ENCODE data around the gene TTC12.

TTC12 gene, protein sequence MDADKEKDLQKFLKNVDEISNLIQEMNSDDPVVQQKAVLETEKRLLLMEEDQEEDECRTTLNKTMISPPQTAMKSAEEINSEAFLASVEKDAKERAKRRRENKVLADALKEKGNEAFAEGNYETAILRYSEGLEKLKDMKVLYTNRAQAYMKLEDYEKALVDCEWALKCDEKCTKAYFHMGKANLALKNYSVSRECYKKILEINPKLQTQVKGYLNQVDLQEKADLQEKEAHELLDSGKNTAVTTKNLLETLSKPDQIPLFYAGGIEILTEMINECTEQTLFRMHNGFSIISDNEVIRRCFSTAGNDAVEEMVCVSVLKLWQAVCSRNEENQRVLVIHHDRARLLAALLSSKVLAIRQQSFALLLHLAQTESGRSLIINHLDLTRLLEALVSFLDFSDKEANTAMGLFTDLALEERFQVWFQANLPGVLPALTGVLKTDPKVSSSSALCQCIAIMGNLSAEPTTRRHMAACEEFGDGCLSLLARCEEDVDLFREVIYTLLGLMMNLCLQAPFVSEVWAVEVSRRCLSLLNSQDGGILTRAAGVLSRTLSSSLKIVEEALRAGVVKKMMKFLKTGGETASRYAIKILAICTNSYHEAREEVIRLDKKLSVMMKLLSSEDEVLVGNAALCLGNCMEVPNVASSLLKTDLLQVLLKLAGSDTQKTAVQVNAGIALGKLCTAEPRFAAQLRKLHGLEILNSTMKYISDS

DNA sequence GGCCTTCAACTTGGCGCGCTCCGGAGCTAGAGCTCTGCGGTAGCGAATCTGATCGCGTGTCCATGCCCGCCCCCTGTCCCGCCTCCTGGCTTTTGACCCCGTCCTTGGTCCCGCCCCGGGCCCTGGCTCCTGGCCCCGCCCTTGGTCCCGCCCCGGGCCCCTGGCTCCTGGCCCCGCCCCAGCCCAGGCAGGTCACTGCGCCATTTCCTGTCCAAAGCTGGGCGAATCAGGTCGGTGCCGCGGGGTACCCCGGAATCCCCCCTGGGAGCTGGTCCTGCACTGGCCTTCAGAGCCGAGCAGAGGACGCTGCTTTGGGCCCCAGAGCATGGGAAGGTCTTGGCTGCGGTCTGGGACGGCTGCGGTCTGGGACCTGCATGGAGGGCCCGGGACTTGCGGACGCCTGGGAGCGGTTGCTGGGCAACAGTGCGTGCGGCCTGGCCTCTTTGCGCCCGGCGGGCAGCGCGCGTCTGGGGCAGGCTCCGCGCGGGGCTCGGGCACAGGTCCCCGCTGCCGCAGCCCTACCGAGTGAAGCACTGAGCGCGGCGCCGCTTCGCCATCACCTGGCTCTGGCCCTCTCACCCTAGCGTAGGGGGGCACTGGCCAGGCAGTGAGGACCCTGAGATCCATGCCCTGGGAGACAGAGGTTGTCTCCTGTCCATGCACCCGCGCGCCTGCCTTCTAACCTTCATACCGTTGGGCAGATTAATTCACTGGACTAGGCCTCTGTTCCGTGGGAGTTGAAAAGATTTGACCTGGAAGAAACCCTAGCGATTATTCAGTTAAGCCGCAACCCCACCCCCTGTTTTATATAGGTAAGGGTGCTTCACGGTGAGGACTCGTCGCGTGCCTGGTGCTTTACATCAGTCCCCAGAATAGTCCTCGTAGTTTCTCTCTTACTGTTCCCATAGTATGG, at the start of gene TTC12:
TTC12 (plus strand) TSS at position 195 of the 913 bp plus-strand sequence. CDS start 1,675 bp downstream, outside the sequence.
- H3K27ac Mint-ChIP-seq, result peak within 1 kb of the TSS; percentile 77
- peak within 1 kb of the TSS; percentile 88 for H3K4me3 Mint-ChIP-seq
- peaks cover 17% of the 10 kb centered on the region for H3K4me1 Mint-ChIP-seq
- no peaks in the 10 kb centered on the region for H3K9me3 Mint-ChIP-seq
- peaks cover 25% of the 10 kb centered on the region for H3K36me3 Mint-ChIP-seq
- ATAC-seq, result peak; percentile 100
- H3K27me3 Mint-ChIP-seq, result no peaks in the 10 kb centered on the region

DNA sequence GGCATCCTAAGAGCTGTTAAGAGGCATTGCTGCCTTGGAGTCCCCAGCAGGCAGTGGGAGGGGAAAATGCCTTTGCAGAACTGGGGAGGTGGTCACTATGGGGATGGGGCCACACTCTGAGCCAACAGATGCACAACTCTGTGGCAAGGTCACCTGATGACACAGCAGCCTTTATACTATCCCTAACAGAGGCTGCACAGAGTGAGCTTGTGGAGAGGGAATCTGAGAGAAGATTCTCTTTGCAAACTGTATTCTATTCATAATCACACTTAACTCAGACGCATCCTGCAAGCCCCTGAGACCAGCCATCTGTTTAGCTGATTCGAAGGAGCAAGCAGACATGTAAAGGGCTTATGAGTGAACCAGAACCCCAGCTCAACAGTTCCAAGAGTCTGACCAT, 49.0 kb upstream of the TTC12 start:
- no peak overlapping the region for H3K27ac Mint-ChIP-seq
- peaks cover 53% of the 10 kb centered on the region for H3K27me3 Mint-ChIP-seq
- H3K36me3 Mint-ChIP-seq, result no peaks in the 10 kb centered on the region
- no peak overlapping the region for H3K4me3 Mint-ChIP-seq
- no peaks in the 10 kb centered on the region for H3K9me3 Mint-ChIP-seq
- no peak for ATAC-seq
- peaks cover 12% of the 10 kb centered on the region for H3K4me1 Mint-ChIP-seq

DNA sequence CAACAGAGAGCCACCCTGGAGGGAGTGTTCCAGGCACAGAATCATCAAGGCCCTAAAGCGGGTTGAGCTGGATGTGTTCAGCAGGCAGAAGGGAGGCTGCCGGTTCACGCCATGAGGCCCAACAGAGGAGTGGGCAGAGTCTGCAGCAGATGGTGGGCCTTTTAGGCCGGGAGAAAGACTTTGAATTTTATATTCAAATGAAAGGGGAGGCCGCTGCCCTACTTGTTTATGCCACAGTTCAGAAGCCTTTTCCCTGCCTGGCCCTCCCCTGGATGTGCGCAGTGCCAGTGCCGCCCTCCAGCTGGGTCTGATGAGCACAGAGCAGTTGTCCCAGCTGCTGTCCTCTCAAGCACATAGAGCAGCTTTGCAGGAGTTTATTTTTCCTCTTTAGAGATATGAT, 46.9 kb upstream of the TTC12 start:
- H3K4me1 Mint-ChIP-seq, result peaks cover 4% of the 10 kb centered on the region
- no peaks in the 10 kb centered on the region for H3K9me3 Mint-ChIP-seq
- ATAC-seq, result no peak
- H3K36me3 Mint-ChIP-seq, result no peaks in the 10 kb centered on the region
- no peak overlapping the region for H3K27ac Mint-ChIP-seq
- H3K4me3 Mint-ChIP-seq, result no peak overlapping the region
- peaks cover 49% of the 10 kb centered on the region for H3K27me3 Mint-ChIP-seq

DNA sequence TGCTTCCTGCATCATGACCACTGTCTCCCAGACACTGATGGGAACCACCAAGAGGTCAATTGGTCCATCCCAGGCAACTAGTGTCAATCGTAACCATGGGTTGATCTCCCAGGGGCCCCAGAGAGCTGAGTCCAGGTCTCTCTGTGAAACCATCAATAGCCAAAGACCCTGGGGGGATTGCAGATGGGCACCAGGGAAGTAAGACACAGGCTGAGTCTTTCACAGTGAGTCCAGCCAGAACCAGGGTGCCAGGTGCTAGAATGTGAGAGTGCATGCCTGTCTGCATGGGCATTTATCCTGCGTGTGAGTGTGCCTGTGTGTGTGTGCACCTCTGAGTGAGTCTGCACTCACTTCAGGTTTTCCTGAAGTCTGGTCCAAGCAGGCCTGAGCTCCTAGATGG, 45.3 kb upstream of the TTC12 start:
- Mint-ChIP-seq H3K4me1 (no peaks in the 10 kb centered on the region), H3K36me3 (no peaks in the 10 kb centered on the region), H3K4me3 (no peak overlapping the region), H3K27ac (no peak overlapping the region), H3K9me3 (no peaks in the 10 kb centered on the region), H3K27me3 (peaks cover 56% of the 10 kb centered on the region)
- ATAC-seq, result no peak

DNA sequence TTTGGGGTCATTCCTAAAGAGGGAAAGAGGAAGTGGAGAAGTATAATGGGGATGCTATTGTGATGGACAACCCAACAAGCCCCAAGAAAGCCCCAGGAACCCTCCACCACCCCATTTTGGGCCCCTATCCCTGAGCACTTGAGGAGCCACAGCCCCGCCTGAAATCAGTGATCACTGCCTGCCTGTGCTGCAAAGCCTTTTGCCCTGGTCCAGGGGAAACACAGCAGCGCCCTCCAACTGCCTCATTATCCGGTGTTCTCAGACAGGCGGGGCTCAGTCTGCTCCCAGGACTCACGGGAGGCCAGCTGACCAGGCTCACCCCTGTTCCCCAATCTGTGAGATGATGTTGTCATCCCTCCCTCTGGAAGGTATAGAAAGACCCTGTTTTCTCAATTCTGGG, 44.7 kb upstream of the TTC12 start:
- ATAC-seq, result no peak
- Mint-ChIP-seq H3K27me3 (peaks cover 56% of the 10 kb centered on the region), H3K27ac (no peak overlapping the region)

DNA sequence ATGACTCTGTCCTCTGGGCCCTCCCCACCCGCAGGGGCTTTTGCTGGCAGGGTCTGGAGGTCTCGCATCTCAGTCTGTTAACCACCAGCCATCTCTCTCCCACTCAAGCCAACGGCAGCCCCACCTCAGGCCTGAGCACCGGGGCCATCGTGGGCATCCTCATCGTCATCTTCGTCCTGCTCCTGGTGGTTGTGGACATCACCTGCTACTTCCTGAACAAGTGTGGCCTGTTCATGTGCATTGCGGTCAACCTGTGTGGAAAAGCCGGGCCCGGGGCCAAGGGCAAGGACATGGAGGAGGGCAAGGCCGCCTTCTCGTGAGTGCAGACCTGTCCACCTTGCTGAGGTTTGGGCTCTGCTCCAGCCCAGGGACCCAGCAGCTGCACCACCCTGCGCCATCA, 44.3 kb upstream of the TTC12 start:
- H3K27ac Mint-ChIP-seq, result no peak overlapping the region
- no peaks in the 10 kb centered on the region for H3K4me1 Mint-ChIP-seq
- no peak overlapping the region for H3K4me3 Mint-ChIP-seq
- ATAC-seq, result no peak
- no peaks in the 10 kb centered on the region for H3K36me3 Mint-ChIP-seq
- H3K27me3 Mint-ChIP-seq, result peaks cover 56% of the 10 kb centered on the region
- H3K9me3 Mint-ChIP-seq, result no peaks in the 10 kb centered on the region

More for the DNA sequence above, 44.7 kb upstream of the TTC12 start:
- Mint-ChIP-seq H3K4me3 (no peak overlapping the region), H3K4me1 (no peaks in the 10 kb centered on the region), H3K9me3 (no peaks in the 10 kb centered on the region), H3K36me3 (no peaks in the 10 kb centered on the region)

DNA sequence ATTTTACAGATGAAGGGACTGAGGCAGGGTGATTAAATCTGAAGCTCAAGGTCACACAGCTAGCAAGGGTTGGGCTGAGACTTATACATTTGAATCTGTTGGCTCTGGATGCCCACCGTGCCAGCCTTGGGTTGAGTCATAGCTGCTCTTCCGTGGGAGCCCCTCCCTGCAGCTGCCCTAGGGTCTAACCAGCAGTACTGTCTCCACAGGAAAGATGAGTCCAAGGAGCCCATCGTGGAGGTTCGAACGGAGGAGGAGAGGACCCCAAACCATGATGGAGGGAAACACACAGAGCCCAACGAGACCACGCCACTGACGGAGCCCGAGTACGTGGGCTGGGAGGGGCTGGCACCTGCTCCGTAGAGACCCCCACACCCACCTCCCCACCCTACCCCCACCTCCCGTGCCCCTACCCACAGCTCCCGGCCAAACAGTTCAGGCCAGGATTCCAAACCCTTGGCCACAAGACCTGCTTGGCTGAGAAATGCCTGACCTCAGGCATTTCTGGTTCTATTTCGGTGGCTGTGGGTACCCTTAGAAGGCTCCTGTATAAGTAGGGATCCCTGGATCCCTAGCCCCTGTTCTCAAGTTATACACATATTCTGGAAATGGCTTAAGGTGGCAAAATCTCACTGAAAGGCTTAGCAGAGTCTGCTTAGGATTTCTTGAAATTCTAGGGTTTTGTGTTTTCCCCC, 42.7 kb upstream of the TTC12 start:
- Mint-ChIP-seq H3K4me1 (no peaks in the 10 kb centered on the region), H3K36me3 (no peaks in the 10 kb centered on the region), H3K27ac (no peak overlapping the region), H3K27me3 (peaks cover 47% of the 10 kb centered on the region), H3K4me3 (no peak overlapping the region), H3K9me3 (no peaks in the 10 kb centered on the region)
- no peak for ATAC-seq

DNA sequence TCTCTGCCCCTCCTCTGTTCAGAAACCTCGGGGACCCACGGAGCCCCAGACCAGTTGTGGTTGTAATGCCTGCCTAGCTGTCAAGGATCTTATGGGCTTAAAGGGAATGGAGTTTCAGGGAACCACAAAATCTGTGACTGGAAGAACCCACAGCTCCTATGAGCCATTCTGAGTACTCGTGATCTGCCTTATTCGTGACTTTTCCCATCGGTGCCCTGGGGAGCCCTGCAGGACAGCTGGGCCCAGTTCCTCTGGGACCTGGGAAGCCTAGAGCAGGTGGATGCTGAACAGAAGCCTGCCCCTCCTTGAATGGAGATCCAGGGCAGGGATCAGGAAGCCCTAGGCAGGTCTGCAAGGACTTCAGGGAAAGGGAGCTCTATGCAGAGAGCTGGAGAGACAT, 42.1 kb upstream of the TTC12 start:
- Mint-ChIP-seq H3K27ac (no peak overlapping the region), H3K9me3 (no peaks in the 10 kb centered on the region), H3K36me3 (no peaks in the 10 kb centered on the region), H3K4me3 (no peak overlapping the region), H3K4me1 (no peaks in the 10 kb centered on the region), H3K27me3 (peaks cover 41% of the 10 kb centered on the region)
- ATAC-seq, result no peak

DNA sequence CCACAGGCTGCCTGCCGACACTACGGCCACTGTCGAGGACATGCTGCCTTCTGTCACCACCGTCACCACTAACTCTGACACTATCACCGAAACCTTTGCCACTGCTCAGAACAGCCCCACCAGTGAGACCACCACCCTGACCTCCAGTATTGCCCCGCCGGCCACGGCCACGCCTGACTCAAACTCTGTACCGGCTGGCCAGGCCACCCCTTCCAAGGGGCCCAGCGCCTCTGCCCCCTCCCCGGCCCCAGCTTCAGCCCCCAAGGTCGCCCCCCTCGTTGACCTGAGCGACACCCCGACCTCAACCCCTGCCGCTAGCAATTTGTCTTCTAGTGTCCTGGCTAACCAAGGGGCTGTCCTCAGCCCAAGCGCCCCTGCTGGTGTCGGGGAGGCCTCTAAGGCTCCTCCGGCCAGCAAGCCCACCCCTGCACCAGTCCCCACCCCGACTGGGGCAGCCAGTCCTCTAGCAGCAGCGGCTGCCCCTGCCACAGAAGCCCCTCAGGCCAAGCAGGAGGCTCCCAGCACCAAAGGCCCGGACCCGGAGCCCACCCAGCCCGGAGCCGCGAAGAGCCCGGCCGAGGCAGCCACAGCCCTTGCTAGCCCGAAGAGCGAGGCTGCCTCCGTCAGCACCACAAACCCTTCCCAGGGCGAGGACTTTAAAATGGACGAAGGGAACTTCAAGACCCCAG, 41.3 kb upstream of the TTC12 start:
- peaks cover 35% of the 10 kb centered on the region for H3K27me3 Mint-ChIP-seq
- ATAC-seq, result no peak
- H3K9me3 Mint-ChIP-seq, result no peaks in the 10 kb centered on the region
- no peak overlapping the region for H3K4me3 Mint-ChIP-seq
- H3K4me1 Mint-ChIP-seq, result no peaks in the 10 kb centered on the region
- no peaks in the 10 kb centered on the region for H3K36me3 Mint-ChIP-seq
- no peak overlapping the region for H3K27ac Mint-ChIP-seq

DNA sequence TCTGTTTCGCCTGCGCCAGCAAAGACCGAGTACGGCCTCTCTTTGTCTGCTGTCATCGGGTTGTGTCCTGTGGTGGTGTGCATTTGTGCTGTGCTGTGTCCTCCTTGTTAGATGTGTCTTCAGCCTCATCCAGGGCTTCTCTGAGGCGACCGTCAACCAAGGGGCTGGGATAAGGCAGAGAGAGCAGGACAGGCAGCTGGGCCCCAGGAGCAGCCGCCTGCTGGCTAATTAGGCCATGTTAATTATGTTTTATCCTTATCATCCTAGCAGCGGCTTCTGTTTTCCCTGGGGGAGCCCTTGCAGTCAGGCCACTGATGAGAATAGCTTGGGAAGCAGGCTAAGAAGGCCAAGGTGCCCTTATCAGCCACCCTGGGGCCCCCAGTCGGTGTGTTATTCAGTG, 40.7 kb upstream of the TTC12 start:
- H3K9me3 Mint-ChIP-seq, result no peaks in the 10 kb centered on the region
- no peak overlapping the region for H3K4me3 Mint-ChIP-seq
- no peak overlapping the region for H3K27ac Mint-ChIP-seq
- peaks cover 28% of the 10 kb centered on the region for H3K27me3 Mint-ChIP-seq
- no peaks in the 10 kb centered on the region for H3K4me1 Mint-ChIP-seq
- H3K36me3 Mint-ChIP-seq, result peaks cover 5% of the 10 kb centered on the region
- no peak for ATAC-seq

DNA sequence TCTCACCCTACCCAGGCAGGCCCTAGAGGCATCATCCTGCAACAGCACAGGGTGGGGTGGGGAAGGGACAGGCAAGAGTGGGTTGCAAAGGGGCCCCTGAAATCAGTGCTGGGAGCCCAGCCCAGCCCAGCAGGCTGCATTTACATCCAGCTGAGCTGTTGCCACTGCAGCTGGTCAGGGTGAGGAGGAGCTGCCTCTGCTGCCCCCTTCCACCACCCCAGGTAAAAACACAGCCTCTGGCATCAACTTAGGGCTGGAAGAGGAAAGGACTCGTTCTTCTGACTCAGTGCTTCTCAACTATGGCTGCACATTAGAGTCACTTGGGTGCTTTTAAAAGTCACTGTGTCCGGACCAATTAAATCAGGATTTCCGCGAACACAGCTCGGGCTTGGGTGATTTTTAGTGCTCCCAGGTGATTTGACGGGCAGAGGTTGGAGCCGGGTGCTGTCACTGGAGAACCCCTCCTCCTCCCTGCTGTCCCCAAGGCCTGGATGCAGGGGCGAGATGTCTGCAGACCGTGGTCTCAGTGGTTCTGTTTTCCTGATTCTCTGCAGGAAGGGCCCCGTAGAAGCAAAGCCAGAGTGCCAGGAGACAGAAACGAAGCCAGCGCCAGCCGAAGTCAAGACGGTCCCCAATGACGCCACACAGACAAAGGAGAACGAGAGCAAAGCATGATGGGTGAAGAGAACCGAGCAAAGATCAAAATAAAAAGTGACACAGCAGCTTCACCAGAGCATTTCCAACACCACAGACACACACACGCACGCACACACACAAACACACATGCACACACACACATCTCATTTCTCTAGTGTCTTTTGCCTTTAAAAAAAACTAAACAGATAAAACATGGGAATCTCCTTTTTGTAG, 39.4 kb upstream of the TTC12 start:
- ATAC-seq, result no peak
- H3K27me3 Mint-ChIP-seq, result peaks cover 16% of the 10 kb centered on the region
- H3K9me3 Mint-ChIP-seq, result no peaks in the 10 kb centered on the region
- no peaks in the 10 kb centered on the region for H3K4me1 Mint-ChIP-seq
- H3K27ac Mint-ChIP-seq, result no peak overlapping the region
- no peak overlapping the region for H3K4me3 Mint-ChIP-seq
- H3K36me3 Mint-ChIP-seq, result peaks cover 5% of the 10 kb centered on the region

DNA sequence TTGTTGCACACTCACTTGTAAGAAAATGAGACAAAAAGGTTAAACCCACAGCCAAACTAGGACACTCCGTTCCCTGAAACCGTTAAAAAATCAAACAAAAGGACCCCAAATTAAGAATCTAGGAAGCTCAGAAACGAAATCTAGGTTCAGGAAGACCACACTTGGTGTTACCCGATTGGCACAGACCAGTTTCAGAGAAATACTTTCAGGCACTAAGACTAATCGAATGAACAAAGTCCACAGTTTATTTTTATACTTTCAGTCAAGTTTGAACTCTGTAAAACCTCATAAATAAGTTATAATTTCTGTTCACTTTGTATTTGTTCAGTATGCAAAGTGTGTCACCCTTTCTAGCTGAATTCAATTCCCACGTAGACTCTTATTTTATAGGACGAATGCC, 38.8 kb upstream of the TTC12 start:
- no peaks in the 10 kb centered on the region for H3K9me3 Mint-ChIP-seq
- no peak overlapping the region for H3K4me3 Mint-ChIP-seq
- H3K27ac Mint-ChIP-seq, result no peak overlapping the region
- peaks cover 5% of the 10 kb centered on the region for H3K36me3 Mint-ChIP-seq
- no peak for ATAC-seq
- H3K27me3 Mint-ChIP-seq, result peaks cover 10% of the 10 kb centered on the region
- H3K4me1 Mint-ChIP-seq, result no peaks in the 10 kb centered on the region

DNA sequence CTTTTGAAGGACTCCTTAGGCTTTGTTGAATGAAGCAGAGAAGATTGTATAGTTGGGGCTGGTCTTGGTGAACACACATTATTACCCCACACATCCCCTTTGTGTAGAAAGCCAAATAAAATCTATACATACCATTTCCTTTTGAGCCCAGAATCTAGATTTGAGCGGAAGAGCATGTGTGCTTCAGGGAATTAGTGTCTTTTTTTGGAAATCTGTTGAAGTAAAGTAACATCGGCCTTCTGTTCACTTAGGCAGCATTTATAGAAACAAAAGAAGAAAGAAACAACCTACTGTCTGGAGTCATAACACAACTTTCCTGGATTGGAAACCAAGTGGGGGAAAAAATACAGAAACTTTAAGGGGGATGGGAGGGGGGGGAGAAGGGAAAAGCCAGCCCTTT, 37.9 kb upstream of the TTC12 start:
- no peak overlapping the region for H3K27ac Mint-ChIP-seq
- H3K4me3 Mint-ChIP-seq, result no peak overlapping the region
- H3K9me3 Mint-ChIP-seq, result no peaks in the 10 kb centered on the region
- H3K36me3 Mint-ChIP-seq, result peaks cover 5% of the 10 kb centered on the region
- no peaks in the 10 kb centered on the region for H3K4me1 Mint-ChIP-seq
- peaks cover 10% of the 10 kb centered on the region for H3K27me3 Mint-ChIP-seq
- no peak for ATAC-seq

DNA sequence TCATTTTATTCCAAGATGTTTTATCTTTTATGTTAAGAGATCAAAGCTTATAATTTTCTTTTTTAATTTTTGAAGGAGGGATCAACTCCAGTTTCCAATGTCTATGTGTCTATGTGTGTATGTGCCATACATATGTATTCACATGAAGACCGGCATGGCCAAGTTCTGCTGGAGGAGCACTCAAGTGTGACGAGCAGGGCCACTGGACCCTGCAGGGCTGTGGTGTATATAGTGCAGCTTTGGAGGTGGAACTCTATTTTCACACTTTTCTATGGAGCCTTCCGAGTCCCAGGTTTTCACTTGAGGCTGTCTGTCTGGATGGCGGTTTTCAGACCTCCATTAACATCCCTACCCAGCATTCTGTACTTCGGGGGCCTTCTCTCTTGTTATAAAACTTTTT, 36.5 kb upstream of the TTC12 start:
- Mint-ChIP-seq H3K4me3 (no peak overlapping the region), H3K27me3 (peaks cover 3% of the 10 kb centered on the region), H3K36me3 (peaks cover 5% of the 10 kb centered on the region), H3K4me1 (no peaks in the 10 kb centered on the region), H3K27ac (no peak overlapping the region), H3K9me3 (no peaks in the 10 kb centered on the region)
- ATAC-seq, result no peak
